HCT116 (cell line): ENCODE measurements around the gene ZNF853. TPM values are rescaled to one million over a fixed set of nuclear protein-coding genes. Genes with fewer than 3 reads are reported as not detected.

Experiments used
- ATAC-seq: fragments of 200-7000 bp; cut with Tn5 transposase; 2 replicates; pipeline ENCODE4 v1.9.1; 2020; ENCODE audit warnings: mild to moderate bottlenecking, moderate library complexity
- BruUV-seq: library from RNA; stranded (reverse); fragments of 400-500 nt; replicated peaks from 2 replicates; lab custom pipeline; 2021; lab: Mats Ljungman, UMichigan
- CTCF ChIA-PET: fragments of 300-600 bp; sonication (Branson Sonifier 250); formaldehyde crosslinking; loops from one replicate; lab custom pipeline; 2021; ENCODE audit warnings: antibody characterized with exemption; lab: Charles Lee
- POLR2A ChIA-PET: fragments of 300-600, 350-600 bp; sonication (Branson Sonifier 250); formaldehyde crosslinking; loops from one replicate; lab custom pipeline; 2021; ENCODE audit warnings: antibody characterized with exemption; lab: Charles Lee
- RAD21 ChIA-PET, 2 experiments: fragments of 300-600 bp; sonication (Branson Sonifier 250); formaldehyde crosslinking; loops; one replicate each; lab custom pipeline; 2023; ENCODE audit warnings: low total read pairs in 2 of 2; ENCODE audit not compliant: uncharacterized antibody in 2 of 2, unreplicated experiment in 2 of 2, low non-redundant PET in 1 of 2; lab: Charles Lee
- DNase-seq: peaks from one replicate; pipeline ENCODE4 v3.0.0-alpha.2; 2010; ENCODE audit warnings: low read depth, low spot score
- H2AFZ ChIP-seq: fragments of 200-600 bp; shearing (Covaris generic), sonication (generic); 2 replicates; pipeline ENCODE4 v1.6.1; 2017; ENCODE audit warnings: low read depth, mixed run types, mixed read lengths, antibody characterized with exemption, low read length; ENCODE audit not compliant: poor library complexity, severe bottlenecking
- H3K27ac ChIP-seq: 2 replicates; pipeline ENCODE4 v1.5.1; 2012; ENCODE audit warnings: low read depth, low read length
- H3K27me3 ChIP-seq: fragments of 200-600 bp; sonication (generic); 2 replicates; pipeline ENCODE4 v1.6.1; 2016; ENCODE audit warnings: mixed run types, low read length, mixed read lengths; ENCODE audit not compliant: insufficient read depth
- H3K36me3 ChIP-seq, 2 experiments: fragments of 200-500 bp in 1 of 2; fragments of 200-600 bp in 1 of 2; sonication (Bioruptor generic) in 1 of 2; sonication (generic) in 1 of 2; 2 replicates each; pipeline versions ENCODE4 v1.5.1 to v1.6.1; 2014 to 2016; ENCODE audit warnings: low read length in 2 of 2, inconsistent platforms in 1 of 2, mixed read lengths in 1 of 2, mixed run types in 1 of 2; ENCODE audit not compliant: insufficient read depth in 2 of 2, control insufficient read depth in 1 of 2
- H3K4me1 ChIP-seq, 2 experiments: fragments of 200-600 bp in 1 of 2; sonication (generic) in 1 of 2; 2 replicates each; pipeline versions ENCODE4 v1.5.1 to v1.6.1; 2012 to 2017; ENCODE audit warnings: low read length in 2 of 2, inconsistent platforms in 1 of 2, mild to moderate bottlenecking in 1 of 2, mixed read lengths in 1 of 2, mixed run types in 1 of 2, moderate library complexity in 1 of 2; ENCODE audit not compliant: insufficient read depth in 2 of 2, control insufficient read depth in 1 of 2
- H3K4me2 ChIP-seq: fragments of 200-600 bp; sonication (generic); 2 replicates; pipeline ENCODE4 v1.6.1; 2017; ENCODE audit warnings: mixed run types, low read length, mixed read lengths
- H3K4me3 ChIP-seq, 2 experiments: fragments of 200-600 bp in 1 of 2; sonication (generic) in 1 of 2; replicated peaks in 1 of 2; 2 replicates each; pipeline ENCODE4 v1.5.1; 2011 to 2016; ENCODE audit warnings: low read length in 2 of 2, control low read depth in 1 of 2, low read depth in 1 of 2, mild to moderate bottlenecking in 1 of 2, mixed read lengths in 1 of 2, mixed run types in 1 of 2
- H3K79me2 ChIP-seq: fragments of 200-600 bp; sonication (generic); 2 replicates; pipeline ENCODE4 v1.6.1; 2017; ENCODE audit warnings: mild to moderate bottlenecking, mixed run types, low read length, moderate library complexity, mixed read lengths; ENCODE audit not compliant: insufficient read depth
- H3K9ac ChIP-seq: fragments of 200-600 bp; sonication (generic); 2 replicates; pipeline ENCODE4 v1.6.1; 2016; ENCODE audit warnings: low read length, mixed read lengths
- H3K9me2 ChIP-seq: fragments of 200-600 bp; sonication (generic), shearing (Covaris generic); 2 replicates; pipeline ENCODE4 v1.6.1; 2017; ENCODE audit warnings: mixed run types, mild to moderate bottlenecking, moderate library complexity; ENCODE audit not compliant: insufficient read depth
- H3K9me3 ChIP-seq, 2 experiments: fragments of 200-500 bp in 1 of 2; fragments of 200-600 bp in 1 of 2; sonication (Bioruptor generic) in 1 of 2; sonication (generic) in 1 of 2; 2 replicates each; pipeline ENCODE4 v1.6.1; 2014 to 2017; ENCODE audit warnings: low read length in 2 of 2, mixed read lengths in 2 of 2, inconsistent platforms in 1 of 2, low read depth in 1 of 2, mild to moderate bottlenecking in 1 of 2, mixed run types in 1 of 2, moderate library complexity in 1 of 2; ENCODE audit not compliant: control insufficient read depth in 1 of 2, insufficient read depth in 1 of 2
- H4K20me1 ChIP-seq: fragments of 200-600 bp; sonication (generic), shearing (Covaris generic); 2 replicates; pipeline ENCODE4 v1.6.1; 2017; ENCODE audit warnings: mixed run types, mild to moderate bottlenecking, moderate library complexity; ENCODE audit not compliant: insufficient read depth
- CBX3 ChIP-seq: IDR thresholded peaks from 2 replicates; pipeline ENCODE4 v1.6.1; 2012; ENCODE audit warnings: low read depth
- CEBPB ChIP-seq: IDR thresholded peaks from 2 replicates; pipeline ENCODE4 v1.6.1; 2012; ENCODE audit warnings: low read depth
- CTCF ChIP-seq, 3 experiments: fragments of 200-600 bp in 1 of 3; sonication (generic) in 1 of 3; IDR thresholded peaks in 2 of 3; conservative IDR thresholded peaks in 1 of 3; 2 replicates each; pipeline ENCODE4 v1.5.1; 2012 to 2017; ENCODE audit warnings: low read depth in 2 of 3, low read length in 2 of 3, antibody characterized with exemption in 1 of 3, borderline replicate concordance in 1 of 3, control low read depth in 1 of 3, mild to moderate bottlenecking in 1 of 3, mixed read lengths in 1 of 3, mixed run types in 1 of 3, moderate library complexity in 1 of 3; ENCODE audit not compliant: insufficient read depth in 1 of 3
- EGR1 ChIP-seq: IDR thresholded peaks from 2 replicates; pipeline ENCODE4 v1.6.1; 2012; ENCODE audit warnings: low read depth
- EZH2 ChIP-seq: fragments of 200-600 bp; sonication (generic); IDR thresholded peaks from 2 replicates; pipeline ENCODE4 v1.6.1; 2017; ENCODE audit warnings: antibody characterized with exemption, mixed run types
- EZH2phosphoT487 ChIP-seq: fragments of 200-600 bp; IDR thresholded peaks from 2 replicates; pipeline ENCODE4 v1.6.1; 2018; ENCODE audit warnings: antibody characterized with exemption, borderline replicate concordance
- FOSL1 ChIP-seq: IDR thresholded peaks from 2 replicates; pipeline ENCODE4 v1.6.1; 2012; ENCODE audit warnings: low read depth
- MAX ChIP-seq: IDR thresholded peaks from 2 replicates; pipeline ENCODE4 v1.6.1; 2012
- POLR2A ChIP-seq: IDR thresholded peaks from 2 replicates; pipeline ENCODE4 v1.7.0; 2011; ENCODE audit warnings: borderline replicate concordance; ENCODE audit not compliant: insufficient read depth, insufficient read length; ENCODE audit errors: extremely low read depth
- POLR2AphosphoS5 ChIP-seq: IDR thresholded peaks from 2 replicates; pipeline ENCODE4 v1.6.1; 2011; ENCODE audit warnings: mild to moderate bottlenecking, low read depth, low read length, moderate library complexity
- RAD21 ChIP-seq: IDR thresholded peaks from 2 replicates; pipeline ENCODE4 v1.6.1; 2012; ENCODE audit warnings: low read depth, mild to moderate bottlenecking
- REST ChIP-seq: IDR thresholded peaks from 2 replicates; pipeline ENCODE4 v1.6.1; 2012; ENCODE audit warnings: low read depth
- SIN3A ChIP-seq: IDR thresholded peaks from 2 replicates; pipeline ENCODE4 v1.6.1; 2012; ENCODE audit warnings: low read depth
- SP1 ChIP-seq: IDR thresholded peaks from 2 replicates; pipeline ENCODE4 v1.6.1; 2012; ENCODE audit warnings: low read depth
- TCF7L2 ChIP-seq: IDR thresholded peaks from 2 replicates; pipeline ENCODE4 v1.7.0; 2011; ENCODE audit warnings: borderline replicate concordance, inconsistent platforms; ENCODE audit not compliant: insufficient read depth, insufficient read length; ENCODE audit errors: extremely low read depth
- YY1 ChIP-seq: IDR thresholded peaks from 2 replicates; pipeline ENCODE4 v1.6.1; 2011; ENCODE audit warnings: low read length, low read depth, moderate library complexity, mild to moderate bottlenecking; ENCODE audit not compliant: insufficient replicate concordance; ENCODE audit errors: extremely low read depth
- ZBTB33 ChIP-seq: IDR thresholded peaks from 2 replicates; pipeline ENCODE4 v1.6.1; 2011; ENCODE audit warnings: mild to moderate bottlenecking, low read length, moderate library complexity; ENCODE audit not compliant: insufficient replicate concordance; ENCODE audit errors: extremely low read depth
- ZNF274 ChIP-seq: fragments of 200-500 bp; sonication (Bioruptor generic); IDR thresholded peaks from 2 replicates; pipeline ENCODE4 v1.6.1; 2014; ENCODE audit warnings: mild to moderate bottlenecking, low read depth, low read length, inconsistent platforms
- intact Hi-C: fragments of 100-400 bp; cut with micrococcal nuclease; formaldehyde crosslinking; loops from 2 replicates; pipeline ENCODE4 v1.10.0; 2022
- total RNA-seq: library from RNA; stranded (reverse); gene quantifications from one replicate; pipeline ENCODE4 v1.2.1, GENCODE V29; 2021; ENCODE audit not compliant: unreplicated experiment

Gene ZNF853
- total RNA-seq, 1 experiment from 2014 or later: 0.05 TPM

- TF ChIP-seq POLR2AphosphoS5 (no peak), EZH2 (no peak), TCF7L2 (no peak), FOSL1 (no peak), CEBPB (no peak), EZH2phosphoT487 (no peak), CBX3 (no peak)
Observed at GRCh38 chr7:6644728-6645127, 29.3 kb downstream of the ZNF853 start (continued).

GRCh38 chr7:6646465-6646864 lies 31.1 kb downstream of the ZNF853 start:
- DNase-seq: no peak
- no peak for ATAC-seq
- no peak overlapping the region for H3K27ac ChIP-seq
- POLR2A ChIA-PET: no interaction called here
- H2AFZ ChIP-seq: no peak overlapping the region
- CTCF ChIA-PET: no interaction called here
- RAD21 ChIA-PET: no interaction called here
- TF ChIP-seq ZNF274 (no peak), ZBTB33 (no peak), REST (no peak), FOSL1 (no peak), RAD21 (no peak), CTCF (IDR thresholded peaks at IDR 0.05 in 2 of 3, conservative IDR thresholded peaks at IDR 0.05 in 1 of 3; ENCODE audit: borderline replicate concordance in 1 of 3, insufficient read depth in 1 of 3, low read depth in 2 of 3, low read length in 2 of 3) (no peak), YY1 (no peak), POLR2A (no peak), CEBPB (no peak), SIN3A (no peak), SP1 (no peak), MAX (no peak), TCF7L2 (no peak), EGR1 (no peak), EZH2phosphoT487 (no peak), POLR2AphosphoS5 (no peak)
- BruUV-seq: no TSS peak
- H3K79me2 ChIP-seq: peaks cover 11% of the 10 kb centered on the region; the same call in 1 of the 2 replicates
- H3K9me3 ChIP-seq: no peaks in the 10 kb centered on the region
- peaks cover 21 to 48% of the 10 kb centered on the region in 2 experiments; a peak in 2 of 4 replicates for H3K36me3 ChIP-seq
- H3K4me2 ChIP-seq: no peak overlapping the region
- no peak overlapping the region for H3K4me3 ChIP-seq
- H3K9ac ChIP-seq: no peak overlapping the region
- H3K27me3 ChIP-seq: no peaks in the 10 kb centered on the region
- intact Hi-C loops: no loop called here
- no peaks in the 10 kb centered on the region for H3K4me1 ChIP-seq
- H4K20me1 ChIP-seq: no peaks in the 10 kb centered on the region
- H3K9me2 ChIP-seq: no peaks in the 10 kb centered on the region
